HG03196 (cell line): Measurements from ENCODE around the gene TGFBR1.
A peak's percentile ranks its signal among the peaks of the same experiment; 100 is the strongest.

ENCODE experiments used
- ATAC-seq: cut with Tn5 transposase; IDR thresholded peaks from one replicate; pipeline ENCODE4 v1.9.1; 2021; ENCODE audit not compliant: unreplicated experiment

TGFBR1 gene

DNA sequence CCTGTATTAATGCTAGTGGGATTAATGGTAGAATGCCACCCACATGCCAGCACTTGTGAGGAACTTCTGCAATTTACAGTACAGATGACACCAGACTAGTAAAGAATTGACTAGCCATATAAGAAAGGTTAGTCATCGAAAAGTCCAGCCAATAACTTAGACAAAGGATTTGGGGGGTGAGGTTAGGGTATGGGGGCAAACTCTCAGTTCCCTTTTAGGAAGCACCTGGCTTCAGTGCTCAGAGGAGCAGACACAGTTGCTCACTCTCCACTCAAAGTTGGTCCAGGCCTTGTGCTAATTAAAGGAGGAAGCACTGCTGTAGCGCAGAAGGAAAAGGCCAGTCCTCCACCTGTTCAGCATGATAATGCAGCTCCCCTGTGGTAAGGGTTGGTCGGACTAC lies 25.2 kb downstream of the TGFBR1 start:
- peak; percentile 63 for ATAC-seq

DNA sequence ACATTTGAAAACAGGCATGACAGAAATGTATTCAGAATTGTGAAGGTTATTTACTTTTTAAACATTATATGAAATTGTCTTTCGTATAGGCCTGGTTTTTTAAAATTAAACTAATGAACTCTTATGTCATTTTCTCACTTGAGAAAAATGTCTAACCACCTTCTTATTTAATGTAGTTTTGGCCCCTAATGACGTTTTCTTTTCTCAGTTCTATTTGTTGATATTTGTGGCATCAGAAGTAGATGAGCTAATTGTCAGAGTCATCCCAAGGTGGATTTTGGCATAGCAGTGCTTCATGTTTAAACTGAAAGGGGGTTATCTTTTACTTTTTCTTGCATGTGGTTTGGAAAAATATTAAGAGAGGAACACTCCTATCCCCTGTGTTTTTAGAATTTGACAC lies 28.2 kb downstream of the TGFBR1 start:
- no peak for ATAC-seq

DNA sequence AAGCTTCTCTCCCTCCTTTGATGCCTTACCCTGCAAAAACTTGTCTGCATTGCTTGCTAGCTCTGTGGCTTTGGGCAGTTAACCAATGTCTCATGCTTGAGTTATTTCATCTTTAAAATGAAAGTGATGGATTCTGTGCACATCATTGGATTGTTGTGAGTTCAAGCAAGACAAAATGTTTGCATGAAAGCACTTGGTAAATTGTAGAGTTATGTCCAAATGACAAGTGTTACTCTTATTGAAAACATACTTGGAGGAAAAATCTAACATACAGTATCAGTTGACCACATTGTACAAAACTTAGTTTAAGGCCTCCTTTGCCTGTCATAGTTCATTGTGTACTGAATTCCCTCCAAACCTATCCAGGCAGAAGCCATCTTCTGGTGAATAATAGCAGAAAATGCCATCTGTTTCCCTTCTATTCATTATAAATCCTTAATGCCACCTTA lies 30.0 kb downstream of the TGFBR1 start:
- no peak for ATAC-seq

DNA sequence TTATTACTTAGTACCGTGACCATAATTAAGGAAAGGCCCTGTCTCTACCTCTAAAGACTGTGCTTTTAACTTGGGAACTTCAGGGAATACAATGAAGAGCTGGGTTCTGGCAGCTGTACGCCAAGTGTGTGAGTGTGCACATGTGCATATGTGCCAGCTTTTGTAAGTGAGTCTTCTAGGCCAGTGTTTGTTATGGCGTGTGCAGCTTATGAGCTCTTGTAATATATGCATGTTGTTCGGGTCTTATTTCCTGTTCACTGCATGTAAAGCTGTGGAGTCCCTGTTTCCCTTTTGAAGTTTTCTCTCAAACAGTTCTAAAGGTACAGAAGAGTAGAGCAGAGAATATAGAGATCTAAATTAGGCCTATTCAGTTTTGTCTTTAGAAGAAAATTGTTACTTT lies 30.5 kb downstream of the TGFBR1 start:
- no peak for ATAC-seq

DNA sequence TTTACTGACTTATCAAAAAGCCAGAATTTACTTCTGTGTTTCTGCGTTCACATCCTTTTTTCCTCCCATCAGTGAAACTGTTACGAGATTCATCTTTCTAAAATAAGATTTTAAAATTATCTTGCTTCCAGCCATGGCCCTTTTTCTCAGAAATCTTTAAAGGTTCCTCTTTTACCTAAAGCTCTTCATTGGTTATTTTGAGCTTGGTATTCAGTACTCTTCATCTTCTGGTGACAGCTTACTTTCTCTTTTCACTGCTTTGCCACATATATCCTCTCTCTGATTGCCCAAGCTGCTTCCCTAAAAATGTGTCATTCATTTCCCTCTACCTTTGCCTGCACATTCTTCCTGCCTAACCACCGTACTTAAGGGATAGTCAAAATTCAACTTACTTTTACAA lies 32.3 kb downstream of the TGFBR1 start:
- ATAC-seq = no peak

DNA sequence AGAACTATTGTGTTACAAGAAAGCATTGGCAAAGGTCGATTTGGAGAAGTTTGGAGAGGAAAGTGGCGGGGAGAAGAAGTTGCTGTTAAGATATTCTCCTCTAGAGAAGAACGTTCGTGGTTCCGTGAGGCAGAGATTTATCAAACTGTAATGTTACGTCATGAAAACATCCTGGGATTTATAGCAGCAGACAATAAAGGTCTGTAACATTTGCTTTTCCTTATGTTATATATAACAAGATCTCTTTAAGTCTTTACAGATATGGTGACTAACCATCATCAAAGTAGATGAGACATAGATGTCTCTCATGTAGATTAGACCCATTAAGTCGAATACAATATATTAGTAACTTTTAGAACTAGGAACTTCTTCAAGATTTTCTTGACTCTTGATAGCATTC lies 33.0 kb downstream of the TGFBR1 start:
- ATAC-seq = no peak

DNA sequence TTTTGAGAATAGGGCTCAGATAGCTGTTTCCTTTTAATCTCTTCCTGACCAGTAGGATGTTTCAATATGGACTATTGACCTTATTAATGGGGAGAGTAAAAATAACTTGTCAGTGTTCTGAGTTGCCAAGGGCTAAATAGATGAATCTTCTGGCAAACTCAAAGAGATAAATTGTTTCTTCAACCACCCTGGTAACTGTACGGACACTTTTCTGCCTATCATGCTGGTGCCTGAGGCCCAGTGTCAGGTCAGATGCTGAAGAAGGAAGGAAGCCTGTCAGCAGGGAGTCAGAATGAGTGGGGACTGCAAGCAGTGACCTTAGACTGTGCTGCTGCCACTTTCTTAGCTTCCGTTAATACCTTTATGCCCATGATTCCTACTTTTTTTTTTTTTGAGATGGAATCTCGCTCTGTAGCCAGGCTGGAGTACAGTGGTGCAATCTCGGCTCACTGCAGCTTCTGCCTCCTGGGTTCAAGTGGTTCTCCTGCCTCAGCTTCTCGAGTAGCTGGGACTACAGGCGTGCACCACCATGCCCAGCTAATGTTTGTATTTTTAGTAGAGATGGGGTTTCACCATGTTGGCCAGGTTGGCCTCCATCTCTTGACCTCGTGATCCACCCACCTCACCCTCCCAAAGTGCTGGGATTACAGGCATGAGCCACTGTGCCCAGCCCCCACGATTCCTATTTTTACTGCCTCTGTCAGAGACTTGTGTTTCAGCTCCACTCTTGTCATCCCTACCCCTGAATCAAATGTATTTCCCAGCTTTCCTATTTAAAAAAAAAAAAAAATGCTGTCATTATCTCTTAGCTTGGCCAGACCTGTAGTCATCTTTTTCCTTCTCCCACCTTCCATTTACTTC lies 33.7 kb downstream of the TGFBR1 start:
- no peak for ATAC-seq

DNA sequence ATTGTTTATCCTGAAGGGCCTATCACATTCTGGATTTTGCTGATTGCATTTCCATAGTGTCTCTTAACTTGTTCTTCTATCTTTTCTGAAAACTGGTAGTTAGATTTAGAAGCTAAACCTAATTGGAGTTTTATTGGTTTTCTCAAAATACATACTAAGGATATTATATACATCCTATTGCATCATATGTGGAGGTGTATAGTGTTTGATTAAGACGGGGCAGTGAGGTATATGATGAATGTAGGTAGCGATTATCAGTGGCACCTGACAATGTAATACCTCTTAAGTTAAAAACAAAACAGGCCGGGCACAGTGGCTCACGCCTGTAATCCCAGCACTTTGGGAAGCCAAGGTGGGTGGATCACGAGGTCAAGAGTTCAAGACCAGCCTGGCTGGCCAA lies 35.0 kb downstream of the TGFBR1 start:
- ATAC-seq = no peak

DNA sequence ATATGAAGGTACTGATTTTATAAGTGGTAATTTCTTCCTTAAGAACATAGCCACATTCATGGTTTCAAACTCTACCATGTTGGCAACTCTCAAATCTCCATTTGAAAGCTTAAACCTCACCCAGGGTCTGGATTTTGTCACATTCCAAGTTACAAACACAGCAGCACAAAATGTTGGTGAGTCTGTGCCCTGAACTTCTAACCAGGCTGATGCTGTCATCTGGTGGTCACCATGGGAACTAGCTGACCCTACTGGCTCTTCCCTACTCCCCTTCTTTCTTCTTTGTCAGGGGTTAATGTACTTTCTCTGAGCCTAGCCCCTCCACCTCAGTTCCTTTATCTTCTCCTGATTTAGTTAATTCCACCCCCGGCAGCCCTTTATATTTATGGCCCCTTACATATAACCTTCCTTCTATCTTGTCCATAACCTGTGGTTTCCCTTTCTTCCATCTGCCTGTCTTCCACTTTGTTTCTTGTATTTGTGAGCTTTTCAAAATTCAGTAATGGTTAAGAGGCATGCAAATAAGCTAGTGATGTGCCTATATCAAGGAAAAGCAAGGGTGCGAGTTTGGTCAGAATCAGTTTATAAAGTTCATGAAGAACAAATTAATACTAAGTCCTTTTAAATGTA lies 35.9 kb downstream of the TGFBR1 start:
- peak; percentile 73 for ATAC-seq

DNA sequence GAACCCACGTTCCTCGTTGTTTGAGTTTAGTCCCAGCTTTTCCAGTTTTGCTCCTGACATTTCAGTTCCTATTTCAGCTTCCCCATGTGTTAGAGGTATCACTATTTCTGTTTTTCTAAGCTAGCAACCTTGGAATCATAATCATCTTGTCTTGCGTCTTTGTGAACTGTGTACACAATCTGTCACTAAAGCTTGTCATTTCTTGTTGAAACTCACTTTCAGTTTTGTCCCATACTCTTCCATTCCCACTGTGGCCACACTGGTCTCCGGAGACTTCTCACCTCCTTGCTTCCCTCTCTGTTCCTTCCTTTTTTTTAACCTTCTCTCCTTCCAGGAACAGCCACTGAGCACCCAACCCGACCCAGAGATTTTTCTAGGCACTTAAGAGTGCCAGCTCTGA lies 36.9 kb downstream of the TGFBR1 start:
- no peak for ATAC-seq

DNA sequence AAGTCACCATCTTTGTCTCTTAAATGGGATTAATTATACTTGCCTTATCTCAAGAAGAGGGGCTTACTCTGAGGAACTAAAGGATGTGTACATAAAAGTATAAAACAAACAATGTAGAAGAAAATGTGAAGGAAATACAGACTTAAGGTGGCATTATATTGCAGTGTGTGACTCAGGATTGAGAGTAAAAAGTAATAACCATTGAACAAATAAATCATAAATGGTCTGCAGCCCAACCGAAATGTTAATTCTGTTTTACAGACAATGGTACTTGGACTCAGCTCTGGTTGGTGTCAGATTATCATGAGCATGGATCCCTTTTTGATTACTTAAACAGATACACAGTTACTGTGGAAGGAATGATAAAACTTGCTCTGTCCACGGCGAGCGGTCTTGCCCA lies 37.4 kb downstream of the TGFBR1 start:
- ATAC-seq = no peak

DNA sequence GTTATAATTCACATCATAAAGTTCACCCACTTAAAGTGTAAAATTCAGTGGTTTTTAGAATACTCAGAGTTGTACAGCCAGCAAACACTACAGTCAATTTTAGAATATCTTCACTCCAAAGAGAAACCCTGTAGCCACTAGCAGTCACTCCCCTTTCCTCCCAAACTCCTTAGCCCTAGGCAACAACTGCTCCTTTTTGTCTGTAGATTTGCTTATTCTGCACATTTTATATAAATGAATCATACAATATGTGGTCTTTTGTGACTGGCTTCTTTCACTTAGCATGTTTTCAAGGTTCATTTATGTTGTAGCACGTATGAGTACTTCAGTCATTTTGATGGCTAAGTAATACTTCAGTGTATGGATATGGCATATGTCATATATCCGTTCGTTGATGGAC lies 38.7 kb downstream of the TGFBR1 start:
- no peak for ATAC-seq

DNA sequence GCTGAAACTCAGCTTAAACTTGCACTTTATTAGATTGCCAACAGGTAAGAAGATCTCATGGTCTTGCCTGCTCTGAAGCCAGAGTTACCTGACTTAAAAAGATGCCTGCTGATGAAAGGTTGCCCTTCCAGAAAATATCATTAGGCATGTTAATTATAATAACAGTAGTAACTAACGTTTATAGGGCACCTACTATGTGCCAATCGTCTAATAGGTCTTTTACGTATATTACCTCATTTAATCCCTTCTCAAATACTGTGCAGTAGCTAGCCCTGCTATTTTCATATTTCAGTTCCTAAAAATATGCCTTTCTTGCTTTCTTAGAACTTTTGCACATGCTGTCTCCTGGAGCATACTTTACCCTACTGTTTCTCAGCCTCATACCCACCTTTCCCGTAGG lies 40.1 kb downstream of the TGFBR1 start:
- no peak for ATAC-seq

DNA sequence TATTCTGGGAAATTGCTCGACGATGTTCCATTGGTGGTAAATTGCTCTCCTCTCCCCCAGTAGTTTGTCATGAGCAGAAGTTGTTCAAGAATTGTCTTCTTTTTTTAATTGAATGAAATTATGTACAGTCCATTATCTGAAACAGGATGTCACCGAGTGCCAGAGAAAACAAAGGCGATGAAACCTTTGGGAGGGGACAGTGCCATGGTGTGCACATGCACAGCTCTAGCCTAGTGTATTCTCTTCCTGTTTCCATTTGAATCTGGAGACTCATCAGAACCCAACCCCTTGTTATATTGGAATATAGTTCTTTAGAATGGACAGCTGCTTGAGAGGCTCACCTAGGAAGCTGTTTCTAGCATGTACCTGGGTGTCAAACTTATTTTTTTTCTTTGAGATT lies 41.7 kb downstream of the TGFBR1 start:
- no peak for ATAC-seq

DNA sequence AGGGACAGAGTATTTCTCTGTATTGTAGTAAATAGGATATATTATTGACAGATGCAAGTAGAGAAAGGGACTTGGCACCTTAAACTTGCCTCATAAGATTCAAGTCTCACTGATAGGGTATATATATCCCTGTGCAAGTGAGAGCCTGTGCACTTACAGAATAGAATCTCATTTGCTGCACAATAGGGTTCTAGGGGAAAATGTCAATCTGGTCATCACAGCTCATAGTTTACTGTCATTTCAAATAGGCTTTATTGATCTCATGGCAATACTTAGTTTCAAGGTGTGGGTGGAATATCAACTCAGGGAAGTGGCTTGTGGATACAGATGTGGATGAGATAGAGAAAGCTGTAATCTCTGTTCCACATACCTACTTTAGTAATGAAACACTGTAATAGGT lies 42.3 kb downstream of the TGFBR1 start:
- ATAC-seq = no peak

DNA sequence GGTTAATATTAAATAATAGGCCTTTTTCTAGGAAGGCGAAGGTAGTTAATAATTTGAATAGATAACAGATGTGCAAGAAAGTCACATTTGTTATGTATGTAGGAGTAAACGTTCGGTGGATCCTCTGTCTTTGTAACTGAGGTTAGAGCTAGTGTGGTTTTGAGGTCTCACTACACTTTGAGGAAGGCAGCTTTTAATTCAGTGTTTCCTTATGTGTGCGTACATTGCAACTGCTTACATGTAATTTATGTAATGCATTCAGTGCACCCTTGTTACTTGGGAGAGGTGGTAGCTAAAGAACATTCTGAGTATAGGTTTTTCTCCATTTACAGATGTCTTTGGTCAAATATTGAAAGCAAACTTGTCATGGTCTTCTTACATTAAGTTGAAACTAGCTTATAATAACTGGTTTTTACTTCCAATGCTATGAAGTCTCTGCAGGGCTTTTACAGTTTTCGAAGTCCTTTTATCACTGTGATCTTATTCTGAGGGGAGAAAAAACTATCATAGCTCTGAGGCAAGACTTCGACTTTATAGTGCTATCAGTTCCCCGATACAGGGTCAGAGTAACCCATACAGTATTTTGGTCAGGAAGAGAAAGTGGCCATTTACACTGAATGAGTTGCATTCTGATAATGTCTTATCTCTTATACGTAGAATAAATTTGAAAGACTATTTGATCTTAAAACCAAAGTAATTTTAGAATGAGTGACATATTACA lies 45.7 kb downstream of the TGFBR1 start:
- no peak for ATAC-seq

DNA sequence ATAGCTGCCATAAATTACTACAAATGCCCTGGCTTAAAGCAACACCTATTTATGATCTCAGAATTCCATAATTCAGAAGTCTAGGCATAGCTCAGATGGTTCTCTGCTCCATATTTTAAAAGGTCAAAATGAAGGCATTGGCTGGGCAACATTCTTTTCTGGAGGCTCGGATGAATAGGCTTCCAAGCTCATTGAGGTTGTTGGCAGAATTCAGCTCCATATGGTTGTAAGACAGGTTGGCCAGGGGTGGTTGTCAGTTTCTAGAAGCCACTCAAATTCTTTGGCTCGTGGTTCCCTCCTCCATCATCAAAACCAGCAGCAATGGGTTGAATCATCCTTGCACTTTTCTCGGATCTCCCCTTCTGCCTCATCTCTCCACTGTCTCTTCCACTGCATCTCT lies 49.4 kb downstream of the TGFBR1 start:
- no peak for ATAC-seq

DNA sequence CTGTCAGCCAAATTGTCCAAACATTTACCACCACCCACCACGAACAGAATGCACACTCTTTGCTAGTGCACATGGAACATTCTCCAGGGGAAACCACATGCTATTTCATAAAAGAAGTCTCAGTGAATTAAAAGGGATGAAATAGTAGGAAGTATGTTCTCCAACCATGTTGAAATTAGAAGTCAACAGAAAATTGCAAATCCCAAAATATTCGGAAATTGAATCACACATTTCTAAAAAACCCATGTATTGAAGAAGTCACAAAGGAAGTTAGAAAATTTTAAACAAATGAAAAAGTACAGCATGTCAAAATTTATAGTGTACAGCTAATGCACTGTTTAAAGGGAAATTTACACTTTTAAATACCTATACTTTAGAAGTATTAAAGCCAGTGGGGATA lies 50.8 kb downstream of the TGFBR1 start:
- ATAC-seq = no peak

DNA sequence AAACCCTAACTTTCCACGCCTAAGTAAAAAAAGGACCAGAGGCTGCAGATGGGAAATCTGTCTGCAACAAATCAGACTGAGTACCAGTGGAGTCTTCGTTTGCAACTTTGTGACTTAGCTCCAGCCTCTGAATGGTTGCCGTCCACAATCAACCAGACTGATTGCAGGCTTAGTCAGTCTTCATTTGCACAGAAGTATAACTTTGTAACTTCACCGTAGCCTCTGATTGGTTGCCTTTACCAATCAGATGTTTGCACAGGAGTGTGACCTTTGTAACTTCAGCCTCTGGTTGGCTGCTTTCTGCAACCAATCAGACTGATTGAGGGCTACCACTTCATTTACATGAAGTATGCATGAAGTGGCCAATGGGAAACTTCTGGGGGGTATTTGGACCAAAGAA lies 53.7 kb downstream of the TGFBR1 start:
- no peak for ATAC-seq

DNA sequence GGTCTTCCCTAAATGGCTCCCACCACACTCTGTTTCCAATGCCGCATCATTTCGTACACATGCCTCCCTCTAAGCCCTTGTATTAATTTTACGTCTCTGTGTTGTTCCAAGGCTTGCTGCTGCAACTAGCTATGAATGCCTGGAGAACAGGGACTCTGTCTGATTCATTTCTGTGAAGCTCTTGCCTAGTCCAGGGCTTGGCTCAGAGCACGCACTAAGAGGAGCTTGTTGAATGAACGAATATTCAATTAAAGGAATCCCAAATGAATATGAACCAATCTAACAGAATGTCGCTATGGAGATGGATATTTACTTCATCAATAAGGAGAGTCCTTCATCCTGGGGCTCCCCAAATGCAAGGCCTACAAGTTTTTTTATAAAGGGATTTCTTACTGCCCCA lies 55.3 kb downstream of the TGFBR1 start:
- no peak for ATAC-seq

DNA sequence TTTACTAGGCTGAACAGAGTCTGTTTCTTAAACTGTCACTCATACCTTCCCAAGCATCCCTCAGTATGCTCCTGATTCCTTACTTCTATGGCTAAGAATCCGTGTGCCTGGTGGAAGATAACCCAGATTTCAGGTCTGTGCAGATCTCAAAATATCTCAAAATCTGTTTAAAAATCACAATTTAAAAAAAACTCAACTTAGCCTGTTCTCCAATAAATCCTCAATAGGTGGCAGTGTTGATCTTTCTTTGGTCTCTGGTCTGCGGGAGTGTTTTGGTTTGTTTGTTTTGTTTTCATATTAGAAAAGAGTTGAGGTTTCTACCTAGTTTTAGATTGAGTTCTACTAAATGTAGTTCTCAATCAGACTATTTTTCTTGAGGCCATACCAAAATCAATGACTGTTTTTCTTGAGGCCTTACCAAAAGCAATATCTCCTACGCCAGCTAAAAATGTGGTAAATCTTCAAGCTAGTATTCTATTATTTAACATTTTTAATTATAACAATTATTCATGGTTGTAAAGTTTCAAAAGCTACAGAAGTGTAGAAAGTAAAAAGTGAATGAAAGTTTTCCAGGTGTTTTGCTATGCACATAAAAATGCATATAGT lies 57.9 kb downstream of the TGFBR1 start:
- no peak for ATAC-seq

DNA sequence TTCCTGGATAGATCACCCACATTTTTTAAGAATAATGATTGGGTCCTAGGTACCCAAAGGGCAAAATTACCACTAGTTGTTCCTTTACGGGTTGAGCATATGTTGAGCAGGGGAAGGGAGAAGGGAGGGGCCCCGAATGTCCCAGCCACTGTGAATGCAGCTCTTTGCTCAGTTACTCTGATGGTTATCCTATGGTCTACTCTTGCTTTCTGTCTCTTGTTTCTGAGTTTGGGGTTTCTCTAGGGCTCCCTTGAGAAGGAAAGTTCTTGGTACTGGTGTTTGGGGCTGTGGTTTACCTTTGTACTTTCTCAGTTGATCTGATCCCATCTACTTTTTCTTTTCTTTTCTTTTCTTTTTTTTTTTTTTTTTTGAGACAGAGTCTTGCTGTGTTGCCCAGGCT lies 61.2 kb downstream of the TGFBR1 start:
- ATAC-seq = no peak
